ENCODE results near the gene TMEM217.

Gene TMEM217

GRCh38 chr6:37279366-37280134 is 21.6 kb upstream of the TMEM217 start:
- DNase-seq, result no peak

DNA sequence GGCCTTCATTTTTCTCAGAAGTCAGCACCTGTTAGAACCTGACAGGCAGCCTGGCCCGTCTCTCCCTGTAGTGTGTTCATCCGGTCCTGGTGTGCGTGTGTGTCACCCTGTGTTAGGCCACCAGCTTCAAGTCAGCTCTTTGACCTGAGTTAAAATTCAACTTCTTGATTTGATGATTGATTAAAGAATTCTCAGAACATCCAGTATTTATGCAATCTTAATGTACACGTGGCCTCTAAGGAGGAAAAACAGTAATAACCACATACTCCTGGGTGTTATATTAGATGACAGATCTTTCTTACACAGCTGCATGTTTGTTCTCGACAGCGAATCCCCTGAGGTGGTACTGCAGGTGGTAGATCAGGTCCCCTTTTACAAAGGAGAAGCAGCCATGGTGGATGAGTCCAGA is 19.1 kb upstream of the TMEM217 start:
- DNase-seq, result no peak

GRCh38 chr6:37275350-37275749 is 17.4 kb upstream of the TMEM217 start:
- DNase-seq, result no peak

- no peak for DNase-seq
These were observed 15.7 kb upstream of the TMEM217 start for GRCh38 chr6:37273690-37274089.

DNA sequence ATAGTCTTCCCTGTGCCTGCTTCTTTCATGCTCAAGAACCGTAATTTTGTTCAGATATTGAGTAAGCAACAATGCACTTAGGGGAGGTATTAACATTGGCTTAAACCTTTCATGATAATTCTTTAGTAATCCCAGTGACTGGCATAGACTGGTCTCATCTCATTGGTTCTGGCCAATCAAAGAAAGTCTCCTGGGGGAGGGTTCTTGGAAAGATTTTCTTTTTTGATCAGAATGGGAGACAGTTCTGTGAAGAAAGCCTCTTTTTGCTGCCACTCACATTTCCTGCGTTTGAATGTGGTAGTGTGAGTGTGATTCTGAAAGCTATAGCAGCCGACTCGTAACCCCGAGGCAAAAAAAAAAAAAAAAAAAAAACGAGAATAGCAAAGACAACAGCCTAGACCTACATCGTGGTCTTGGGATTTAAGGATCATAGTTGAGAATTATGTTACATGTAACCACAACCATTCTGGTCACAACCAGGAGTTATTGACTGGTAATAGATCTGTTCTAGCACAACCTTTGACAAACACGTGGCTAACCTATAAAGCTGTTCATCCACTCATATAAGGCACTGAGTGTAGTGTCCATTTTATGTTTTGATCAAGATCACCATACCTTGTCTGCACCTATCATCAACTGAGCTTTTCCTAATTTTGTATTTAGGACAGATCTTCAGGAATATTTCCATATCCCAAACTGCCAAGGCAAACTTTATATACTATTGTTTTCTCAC is 15.1 kb upstream of the TMEM217 start:
- no peak for DNase-seq

DNA sequence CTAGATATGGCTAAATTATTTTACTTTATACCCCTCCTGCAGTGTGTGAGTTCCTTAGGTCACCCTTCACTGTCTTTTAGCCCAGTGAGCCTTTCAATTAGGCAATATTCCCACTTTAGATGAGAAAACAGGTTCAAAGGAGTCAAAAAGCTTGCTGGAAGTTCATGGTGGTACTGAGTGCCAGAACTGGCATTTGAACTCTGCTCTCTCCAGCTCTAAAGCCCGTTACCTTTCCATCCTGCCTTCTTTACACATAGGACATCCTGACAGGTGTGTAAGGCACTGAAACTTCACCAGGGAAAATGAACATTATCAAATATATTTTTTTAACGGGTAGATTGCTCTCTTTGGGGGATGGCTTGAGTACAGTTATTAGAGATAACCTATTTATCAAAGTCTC is 11.2 kb upstream of the TMEM217 start:
- DNase-seq, result no peak

DNA sequence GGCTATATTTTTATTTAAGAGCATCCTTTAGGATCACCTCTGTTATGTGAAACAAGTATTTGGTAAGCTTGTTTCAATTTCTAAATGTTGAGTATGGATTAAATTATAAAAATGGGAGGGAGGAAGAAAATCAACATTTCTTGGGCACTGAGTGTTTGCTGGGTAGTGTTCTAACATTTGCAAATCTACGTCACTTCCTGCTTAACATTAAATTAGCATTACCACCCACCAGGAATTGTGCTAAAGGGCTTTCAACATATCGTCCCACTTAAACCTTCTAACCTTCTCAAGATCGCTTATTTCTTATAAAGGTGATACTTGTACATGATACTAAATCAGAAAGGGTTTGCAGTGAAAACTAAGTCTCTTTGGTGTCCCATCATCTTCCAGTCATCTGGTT is 7.9 kb upstream of the TMEM217 start:
- DNase-seq, result no peak

- DNase-seq, result no peak
These were observed 7.1 kb upstream of the TMEM217 start for GRCh38 chr6:37265001-37265400.

DNA sequence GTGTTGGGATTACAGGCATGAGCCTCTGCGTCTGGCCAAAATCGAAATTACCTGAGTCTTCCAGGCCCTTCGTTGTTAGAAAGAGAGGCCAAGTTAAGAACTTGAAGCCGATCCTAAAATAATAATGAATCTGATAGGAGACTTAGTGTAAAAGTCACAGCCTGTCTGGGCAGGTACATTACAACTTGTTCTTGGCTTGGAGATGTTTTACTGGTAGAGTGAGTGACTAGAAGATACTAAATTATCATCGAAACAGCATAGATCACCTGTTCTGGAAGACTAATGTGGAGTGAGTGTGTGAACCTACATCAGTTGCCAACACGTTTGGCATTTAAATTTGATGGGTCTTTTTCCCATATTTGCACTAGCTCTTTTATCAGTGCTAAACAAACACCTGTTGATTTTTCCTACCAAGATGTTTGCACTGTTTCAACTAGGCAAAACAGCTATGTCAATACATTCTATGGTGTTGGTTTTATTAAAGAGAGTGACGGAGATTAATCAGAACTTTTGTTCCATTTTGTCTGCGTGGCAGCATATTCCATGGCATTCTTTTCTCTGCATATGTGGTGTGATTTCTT is 4.6 kb upstream of the TMEM217 start:
- DNase-seq, result no peak

- DNase-seq, result no peak
These were observed 3.3 kb upstream of the TMEM217 start for GRCh38 chr6:37261198-37261597.

DNA sequence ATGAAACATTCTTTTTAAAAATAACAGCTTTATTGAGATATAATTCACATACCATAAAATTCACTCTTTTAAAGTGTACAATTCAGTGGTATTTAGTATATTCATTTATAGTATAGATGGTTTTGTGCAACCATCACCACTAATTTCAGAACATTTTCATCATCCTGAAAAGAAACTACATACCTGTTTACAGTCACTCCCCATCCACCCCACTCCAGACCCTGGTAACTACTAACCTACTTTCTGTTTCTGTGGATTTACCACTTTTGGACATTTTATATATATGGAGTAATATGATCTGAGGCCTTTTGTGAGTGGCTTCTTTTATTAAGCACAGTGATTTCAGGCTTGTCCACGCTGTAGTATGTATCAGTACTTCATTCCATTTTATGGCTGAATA is 2.5 kb upstream of the TMEM217 start:
- DNase-seq, result no peak

DNA sequence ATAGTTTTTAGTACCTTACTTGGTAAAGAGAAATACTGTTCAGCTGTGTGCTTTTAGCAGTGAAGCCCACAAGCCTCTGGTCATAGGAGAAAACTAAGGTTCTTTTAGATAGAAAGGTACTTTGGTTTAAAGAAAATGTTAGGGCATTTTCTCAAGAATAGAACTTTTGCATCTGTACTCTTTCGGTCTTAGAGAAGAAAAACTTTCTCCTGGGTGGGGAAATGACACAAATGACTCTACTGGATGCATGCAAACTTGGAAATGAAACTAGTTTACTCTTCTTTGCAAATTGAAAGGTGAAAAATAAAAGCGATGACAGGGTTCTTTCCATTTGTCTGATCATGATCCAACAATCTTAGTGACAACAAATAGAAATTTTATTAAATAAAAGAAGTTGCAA is 2.1 kb upstream of the TMEM217 start:
- no peak for DNase-seq

GRCh38 chr6:37259191-37259590 is 1.2 kb upstream of the TMEM217 start:
- DNase-seq, result no peak

DNA sequence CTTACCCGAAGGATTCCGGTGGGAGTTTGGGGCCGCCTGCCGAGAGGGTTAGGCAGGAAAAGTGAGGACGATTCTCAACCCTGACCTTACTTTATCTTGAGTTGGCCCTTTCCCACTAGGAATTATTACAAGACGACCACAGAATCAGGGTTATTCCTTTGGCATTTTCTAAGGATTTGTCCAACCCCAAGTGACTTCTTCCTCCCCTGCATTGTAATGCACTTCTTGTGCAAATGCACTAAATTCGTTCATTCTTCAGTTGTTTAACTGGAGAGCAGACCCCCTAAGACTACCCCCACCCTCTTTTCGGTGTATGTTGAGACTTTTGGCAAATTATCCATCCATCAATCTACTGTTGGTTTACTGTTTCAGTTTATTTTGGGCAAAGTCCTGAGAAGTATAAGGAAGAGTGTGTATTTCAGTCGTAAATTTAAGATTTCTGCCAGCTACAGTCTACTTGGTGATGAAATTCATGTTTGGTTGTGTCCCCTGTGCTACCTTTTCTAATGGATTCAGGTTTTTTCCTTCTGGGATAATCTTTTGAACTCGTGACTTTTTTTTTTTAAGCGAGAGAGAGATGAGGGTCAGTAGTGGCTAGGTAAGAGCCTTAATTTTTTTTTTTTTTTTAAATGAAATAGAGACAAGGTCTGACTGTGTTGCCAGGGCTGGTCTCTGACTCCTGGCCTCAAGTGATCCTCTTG is 611 bp upstream of the TMEM217 start:
- DNase-seq, result no peak

- no peak for DNase-seq
These were observed 667 bp downstream of the TMEM217 start for GRCh38 chr6:37257320-37257633.

DNA sequence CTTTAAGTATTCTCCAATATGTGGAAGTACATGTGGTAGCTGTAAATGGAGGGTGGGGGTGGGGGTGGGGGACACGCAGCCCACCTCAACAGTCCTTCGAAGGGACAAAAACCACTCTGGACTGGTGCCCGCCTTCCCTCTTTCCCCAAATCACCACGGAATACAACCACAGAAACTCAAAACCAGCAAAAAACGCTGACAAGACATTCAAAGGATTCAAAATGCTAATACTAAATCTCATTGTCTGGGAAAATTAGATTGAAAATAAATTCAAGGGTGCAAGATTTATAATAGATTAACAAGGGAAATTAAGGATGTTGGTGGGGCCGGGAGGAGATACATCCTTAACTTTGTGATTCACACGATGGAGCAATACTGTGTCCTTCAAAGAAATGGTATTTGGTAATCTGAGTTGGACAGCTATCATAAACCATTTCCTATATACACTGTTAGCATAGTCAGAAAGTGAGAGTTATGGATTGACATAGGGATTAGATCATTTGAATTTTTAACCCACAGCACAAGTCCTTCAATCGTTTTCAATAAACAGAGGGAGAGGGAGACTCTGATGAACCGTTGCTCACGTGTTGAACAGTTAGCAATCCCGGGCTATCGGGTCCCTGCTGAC is 1.1 kb downstream of the TMEM217 start:
- no peak for DNase-seq

DNA sequence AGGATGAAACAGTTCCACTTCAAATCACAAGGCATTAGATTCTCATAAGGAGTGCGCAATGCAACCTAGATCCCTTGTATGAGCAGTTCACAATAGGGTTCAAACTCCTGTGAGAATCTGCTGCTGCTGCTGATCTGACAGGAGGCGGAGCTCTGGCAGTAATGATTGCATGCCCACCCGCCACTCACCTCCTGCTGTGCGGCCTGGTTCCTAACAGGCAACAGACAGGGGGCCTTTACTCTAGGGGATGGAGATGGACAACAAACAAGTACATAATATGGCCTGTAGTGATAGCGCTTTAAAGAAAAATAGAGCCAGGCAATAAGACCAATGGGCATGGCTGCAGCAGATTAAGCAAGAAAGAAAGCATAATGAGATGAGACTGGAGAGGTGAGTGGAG is 3.1 kb downstream of the TMEM217 start:
- no peak for DNase-seq

- DNase-seq, result no peak
These were observed 4.4 kb downstream of the TMEM217 start for GRCh38 chr6:37253486-37254007.

GRCh38 chr6:37251211-37251780 is 6.6 kb downstream of the TMEM217 start:
- DNase-seq, result no peak

GRCh38 chr6:37244430-37245310 is 13.3 kb downstream of the TMEM217 start:
- DNase-seq, result no peak

- no peak for DNase-seq
These were observed 14.1 kb downstream of the TMEM217 start for GRCh38 chr6:37243816-37244370.

All from activated T-cell treated with anti-CD3 and anti-CD28 coated beads, Interleukin-2, amount 50 U/mL, for 48 hours (primary cell).